Measurements from ENCODE around the gene TRPV6. TPM values are rescaled to one million over a fixed set of nuclear protein-coding genes. Genes with fewer than 3 reads are reported as not detected.

TRPV6 gene
- polyA plus RNA-seq, 3 donors: 0.44 TPM; not detected in 2

DNA sequence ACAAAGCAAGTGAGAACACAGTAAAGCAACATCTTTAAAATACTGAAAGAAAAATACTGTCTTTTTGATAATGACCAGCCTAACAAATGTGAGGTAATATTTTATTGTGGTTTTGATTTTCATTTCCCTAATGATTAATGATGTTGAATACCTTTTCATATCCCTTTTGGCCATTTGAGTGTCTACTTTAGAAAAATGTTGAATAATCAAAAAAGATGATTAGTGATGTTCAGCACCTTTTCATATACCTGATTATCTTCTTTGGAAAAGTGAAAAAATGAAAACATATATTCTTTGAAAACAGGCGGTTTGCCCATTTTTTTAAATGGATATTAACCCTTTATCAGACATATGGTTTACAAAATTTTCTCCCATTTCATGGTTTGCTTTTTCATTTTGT lies 62.8 kb downstream of the TRPV6 start:
- no peaks in the 10 kb centered on the region for H3K79me2 ChIP-seq (ENCODE audit: insufficient read depth, low read length)
- H3K4me3 Mint-ChIP-seq: no peak overlapping the region
- DNase-seq: no peak
- no peak overlapping the region for H2AFZ ChIP-seq (ENCODE audit: insufficient read depth, low read depth, low read length, poor library complexity, severe bottlenecking)
- no peak overlapping the region for H3K4me2 ChIP-seq (replicated peaks; ENCODE audit: extremely low read depth, low read length, poor library complexity, severe bottlenecking)
- no peaks in the 10 kb centered on the region for H4K20me1 ChIP-seq (ENCODE audit: insufficient read depth, low read length)
- H3K36me3 ChIP-seq (replicated peaks in 1 of 2; ENCODE audit: control insufficient read depth in 1 of 2, insufficient read depth in 2 of 2, low read length in 2 of 2): no peaks in the 10 kb centered on the region
- H3K9ac ChIP-seq (ENCODE audit: insufficient read depth, low read length, poor library complexity, severe bottlenecking): no peak overlapping the region
- H3K27ac ChIP-seq (ENCODE audit: low read depth in 1 of 2, low read length in 2 of 2): no peak overlapping the region
- no peaks in the 10 kb centered on the region for H3K4me1 ChIP-seq (ENCODE audit: control insufficient read depth in 1 of 2, insufficient read depth in 2 of 2, low read length in 2 of 2)
- no peaks in the 10 kb centered on the region for H3K4me1 Mint-ChIP-seq
- no peak overlapping the region for H3K4me3 ChIP-seq (replicated peaks in 1 of 3; ENCODE audit: low read depth in 2 of 3, low read length in 3 of 3)
- no peaks in the 10 kb centered on the region for H3K36me3 Mint-ChIP-seq
- no peaks in the 10 kb centered on the region for H3K27me3 ChIP-seq (ENCODE audit: control insufficient read depth in 2 of 2, insufficient read depth in 2 of 2, low read length in 2 of 2)
- TF ChIP-seq, protein P1, sequence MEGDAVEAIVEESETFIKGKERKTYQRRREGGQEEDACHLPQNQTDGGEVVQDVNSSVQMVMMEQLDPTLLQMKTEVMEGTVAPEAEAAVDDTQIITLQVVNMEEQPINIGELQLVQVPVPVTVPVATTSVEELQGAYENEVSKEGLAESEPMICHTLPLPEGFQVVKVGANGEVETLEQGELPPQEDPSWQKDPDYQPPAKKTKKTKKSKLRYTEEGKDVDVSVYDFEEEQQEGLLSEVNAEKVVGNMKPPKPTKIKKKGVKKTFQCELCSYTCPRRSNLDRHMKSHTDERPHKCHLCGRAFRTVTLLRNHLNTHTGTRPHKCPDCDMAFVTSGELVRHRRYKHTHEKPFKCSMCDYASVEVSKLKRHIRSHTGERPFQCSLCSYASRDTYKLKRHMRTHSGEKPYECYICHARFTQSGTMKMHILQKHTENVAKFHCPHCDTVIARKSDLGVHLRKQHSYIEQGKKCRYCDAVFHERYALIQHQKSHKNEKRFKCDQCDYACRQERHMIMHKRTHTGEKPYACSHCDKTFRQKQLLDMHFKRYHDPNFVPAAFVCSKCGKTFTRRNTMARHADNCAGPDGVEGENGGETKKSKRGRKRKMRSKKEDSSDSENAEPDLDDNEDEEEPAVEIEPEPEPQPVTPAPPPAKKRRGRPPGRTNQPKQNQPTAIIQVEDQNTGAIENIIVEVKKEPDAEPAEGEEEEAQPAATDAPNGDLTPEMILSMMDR (IDR thresholded peaks at IDR 0.05): no peak
- peaks cover 0 to 3% of the 10 kb centered on the region in 2 donors for H3K9me3 ChIP-seq (replicated peaks in 1 of 2; ENCODE audit: control insufficient read depth in 1 of 2, insufficient read depth in 1 of 2, low read length in 2 of 2)
- no peak overlapping the region for H3K27ac Mint-ChIP-seq
- intact Hi-C loops (cut with micrococcal nuclease): no loop called here
- peaks cover 0 to 8% (median 3%) of the 10 kb centered on the region in 7 donors for H3K9me3 Mint-ChIP-seq
- H3K27me3 Mint-ChIP-seq (ENCODE audit: low read depth in 3 of 3): peaks cover 0 to 4% (median 1%) of the 10 kb centered on the region in 3 donors
- WGBS (ENCODE audit: insufficient coverage): no CpG with 5 or more reads among the region's 1 CpG

Other genes starting within 250 kb of the TRPV6 start
- not detected for gene PRSS1, start 136.3 kb downstream of the TRPV6 start, polyA plus RNA-seq
- gene PRSS2, start 114.8 kb downstream of the TRPV6 start, polyA plus RNA-seq: not detected
- gene EPHB6, start 30.7 kb downstream of the TRPV6 start, polyA plus RNA-seq: 10 to 100 TPM in 1 of 3 donors, 1 to 10 TPM in 2; 7.9 to 18.2 (median 9.3) TPM
- gene TRPV5, start 48.0 kb upstream of the TRPV6 start, polyA plus RNA-seq: not detected
- under 1 TPM in 1 of 3 donors, not detected in 2; 0.84 TPM for gene LLCFC1, start 53.7 kb upstream of the TRPV6 start, polyA plus RNA-seq
- 1 to 10 TPM in 1 of 3 donors, not detected in 2; 2.5 TPM for gene KEL, start 76.6 kb upstream of the TRPV6 start, polyA plus RNA-seq
- not detected for gene OR9A2, start 141.4 kb upstream of the TRPV6 start, polyA plus RNA-seq
- gene OR6V1, start 166.6 kb upstream of the TRPV6 start, polyA plus RNA-seq: not detected
- gene PIP, start 246.3 kb upstream of the TRPV6 start, polyA plus RNA-seq: not detected

Data from CD14-positive monocyte (primary cell).